Activated CD8-positive, alpha-beta memory T cell treated with anti-CD3 and anti-CD28 coated beads for 48 hours (primary cell): Measurements from ENCODE around the gene KIRREL3.

Experiments
- DNase-seq, 3 experiments: peaks; one replicate each; pipeline ENCODE4 v3.0.0-alpha.2; 2020; ENCODE audit warnings: low read depth in 2 of 3, low spot score in 2 of 3

The KIRREL3 gene

GRCh38 chr11:126546694-126547093 lies 453.9 kb downstream of the KIRREL3 start:
- no peak for DNase-seq

- no peak for DNase-seq
Measured at GRCh38 chr11:126546191-126546590, 454.4 kb downstream of the KIRREL3 start.

DNA sequence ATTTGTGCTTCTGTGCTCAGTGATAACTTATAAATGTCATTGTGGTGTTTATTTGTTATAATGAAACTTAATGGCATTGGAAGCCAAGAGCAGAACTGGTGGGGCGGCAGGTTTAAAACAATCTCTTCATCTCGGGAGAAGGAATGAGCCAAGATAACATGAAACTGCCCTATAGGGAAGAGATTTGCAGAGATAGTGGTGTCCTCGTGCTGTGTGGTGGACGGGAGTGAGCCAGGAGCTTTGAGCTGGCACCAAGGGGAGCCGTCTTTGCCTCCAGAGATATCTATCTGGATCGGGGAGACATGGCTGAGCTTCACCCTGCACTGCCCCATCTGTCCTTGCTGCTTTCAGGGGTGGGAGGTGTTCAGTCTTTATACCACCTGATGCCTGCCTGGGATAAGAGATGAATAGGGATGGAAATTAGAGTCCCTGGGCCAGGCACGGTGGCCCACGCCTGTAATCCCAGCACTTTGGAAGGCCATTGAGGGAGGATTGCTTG lies 455.5 kb downstream of the KIRREL3 start:
- no peak for DNase-seq

DNA sequence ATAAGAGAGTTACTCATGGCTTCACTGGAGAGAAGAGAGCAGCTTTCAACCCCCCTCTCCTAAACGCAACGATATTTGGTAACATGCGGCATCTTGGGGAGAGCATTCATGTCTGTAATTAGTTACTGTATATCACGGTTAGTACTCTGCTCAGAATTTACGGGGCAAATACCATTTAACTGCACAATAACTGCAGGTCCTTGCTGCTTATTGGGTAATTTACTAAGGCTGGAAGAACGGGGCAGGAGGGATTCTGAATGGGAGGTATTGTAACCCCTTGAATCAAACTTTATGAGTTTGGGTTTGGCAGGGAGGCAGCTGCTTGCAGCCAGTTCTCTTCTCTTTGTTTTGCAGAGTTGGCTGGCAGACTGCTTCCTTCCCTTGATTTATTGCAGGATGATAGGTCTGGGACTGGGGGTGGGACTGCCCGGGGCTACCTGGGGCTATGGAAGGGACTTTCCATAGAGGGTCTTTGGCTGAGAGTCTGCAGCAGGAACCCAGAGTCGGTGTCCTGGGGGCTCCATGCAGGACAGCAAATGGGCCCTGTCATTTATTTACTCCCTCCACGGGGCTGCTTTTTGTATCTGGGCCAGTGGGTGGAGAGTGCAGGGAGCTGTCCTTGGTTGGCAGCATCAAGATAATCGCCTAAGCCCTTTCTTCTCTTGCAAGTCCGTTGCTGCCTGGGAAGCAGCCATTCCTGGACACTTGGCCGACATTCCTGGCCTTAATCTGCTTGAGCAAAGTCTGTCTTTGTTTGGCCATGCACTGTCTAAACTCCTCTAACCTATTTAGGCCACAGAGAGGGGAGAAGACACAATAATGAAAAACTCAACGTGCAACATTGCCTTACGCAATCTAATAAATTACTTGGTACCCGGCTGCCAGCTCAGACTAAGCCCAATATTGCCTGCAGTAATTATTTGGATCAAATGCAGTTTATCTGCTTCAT lies 456.2 kb downstream of the KIRREL3 start:
- DNase-seq: no peak

DNA sequence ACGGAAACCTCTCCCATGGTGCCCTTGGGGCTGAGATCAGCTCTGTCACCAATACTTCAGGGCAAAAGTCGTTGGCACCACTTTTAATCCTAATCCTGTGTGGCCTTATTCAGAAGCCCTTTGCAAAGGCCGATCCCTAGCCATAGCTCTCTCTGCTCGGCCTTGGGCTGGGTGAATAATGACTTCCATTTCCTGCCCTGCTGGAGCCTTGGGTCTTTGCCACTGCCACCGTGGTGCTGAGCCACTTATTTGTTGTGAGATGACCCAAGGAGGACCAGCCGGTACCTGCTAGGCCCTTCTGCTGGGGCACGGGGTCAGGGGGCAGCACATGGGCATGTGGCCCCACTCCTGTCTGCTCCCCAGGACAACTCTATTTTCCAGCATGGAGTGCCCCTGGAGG lies 456.9 kb downstream of the KIRREL3 start:
- no peak for DNase-seq

GRCh38 chr11:126542334-126543015 lies 458.1 kb downstream of the KIRREL3 start:
- no peak for DNase-seq

GRCh38 chr11:126538071-126538470 lies 462.5 kb downstream of the KIRREL3 start:
- DNase-seq: no peak

DNA sequence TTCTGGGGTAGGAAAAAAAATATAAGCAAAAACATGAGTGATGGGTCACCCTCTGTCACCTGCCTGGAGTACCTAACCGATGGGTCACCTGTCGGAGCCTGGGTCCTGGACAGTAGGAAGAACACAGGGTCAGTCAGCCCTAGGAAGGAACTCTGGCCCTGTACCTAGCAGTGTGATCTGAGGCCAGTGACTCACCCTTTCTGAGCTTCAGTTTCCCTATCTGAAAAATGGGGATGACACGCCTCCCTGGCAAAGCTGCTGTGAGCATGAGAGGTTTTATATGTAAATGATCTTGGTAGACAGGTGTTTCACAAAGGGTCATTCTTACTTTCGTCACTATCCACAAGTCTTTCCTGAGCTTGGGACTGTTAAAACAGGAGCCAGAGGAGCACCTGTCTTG lies 463.1 kb downstream of the KIRREL3 start:
- no peak for DNase-seq

GRCh38 chr11:126534141-126534805 lies 466.3 kb downstream of the KIRREL3 start:
- no peak for DNase-seq

GRCh38 chr11:126533560-126533959 lies 467.0 kb downstream of the KIRREL3 start:
- DNase-seq: no peak

DNA sequence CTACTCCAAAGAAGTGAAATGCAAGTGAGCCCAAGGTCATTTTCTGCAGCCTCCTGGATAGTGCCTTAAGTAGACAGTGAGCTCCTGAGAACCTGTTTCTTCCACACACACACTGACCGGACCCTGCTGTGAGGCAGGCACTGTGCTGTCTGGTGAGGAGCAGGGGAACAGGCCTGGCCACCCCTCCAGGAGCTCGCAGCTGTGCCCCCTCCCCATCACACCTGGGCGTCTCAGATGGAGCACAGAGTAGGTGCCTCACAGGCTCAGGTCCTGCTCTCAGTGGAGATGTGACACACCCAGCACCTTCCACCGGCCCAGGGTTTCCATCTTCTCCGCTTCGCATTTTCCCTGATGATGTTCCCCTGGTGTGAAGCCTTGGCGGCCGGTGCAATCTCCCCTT lies 470.2 kb downstream of the KIRREL3 start:
- no peak for DNase-seq

DNA sequence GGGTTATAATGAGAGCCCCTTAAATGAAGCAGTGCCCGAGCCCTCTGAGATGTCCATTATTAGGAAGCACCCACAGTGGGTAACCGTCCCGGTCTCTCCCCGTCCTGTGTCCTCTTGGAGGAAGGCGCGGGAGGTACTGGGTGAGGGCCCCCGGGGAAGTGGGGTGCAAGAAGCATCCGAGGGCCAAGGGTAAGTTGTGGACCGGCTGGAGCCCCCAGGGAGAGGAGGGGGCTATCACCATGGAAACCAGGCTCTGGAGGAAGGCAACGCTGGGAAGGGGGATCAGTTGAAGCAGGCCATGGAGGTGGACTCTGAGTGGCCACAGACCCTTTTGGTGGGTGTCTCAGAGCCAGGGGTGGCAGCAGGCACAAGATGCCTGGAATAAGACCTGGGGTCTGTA lies 471.5 kb downstream of the KIRREL3 start:
- DNase-seq: no peak

- no peak for DNase-seq
Measured at GRCh38 chr11:126528075-126528474, 472.5 kb downstream of the KIRREL3 start.

DNA sequence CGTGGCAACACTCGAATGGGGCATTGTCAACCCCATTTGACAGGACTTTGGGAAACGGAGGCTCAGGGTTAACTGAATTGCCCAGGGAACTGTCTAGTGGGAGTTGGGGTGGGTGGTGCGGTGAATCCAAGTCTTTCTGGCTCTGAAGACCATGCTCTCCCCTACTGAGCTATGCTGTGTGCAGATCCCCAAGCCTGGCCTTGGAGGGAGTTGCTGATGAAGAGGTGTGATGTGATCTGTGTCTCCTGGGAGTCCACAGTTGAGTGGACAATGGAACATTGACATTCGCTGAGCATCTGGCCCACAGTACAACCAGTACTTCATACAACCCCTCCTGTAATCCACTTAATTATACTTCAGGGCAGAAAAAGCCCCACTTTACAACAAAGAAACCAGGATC lies 472.9 kb downstream of the KIRREL3 start:
- no peak for DNase-seq

DNA sequence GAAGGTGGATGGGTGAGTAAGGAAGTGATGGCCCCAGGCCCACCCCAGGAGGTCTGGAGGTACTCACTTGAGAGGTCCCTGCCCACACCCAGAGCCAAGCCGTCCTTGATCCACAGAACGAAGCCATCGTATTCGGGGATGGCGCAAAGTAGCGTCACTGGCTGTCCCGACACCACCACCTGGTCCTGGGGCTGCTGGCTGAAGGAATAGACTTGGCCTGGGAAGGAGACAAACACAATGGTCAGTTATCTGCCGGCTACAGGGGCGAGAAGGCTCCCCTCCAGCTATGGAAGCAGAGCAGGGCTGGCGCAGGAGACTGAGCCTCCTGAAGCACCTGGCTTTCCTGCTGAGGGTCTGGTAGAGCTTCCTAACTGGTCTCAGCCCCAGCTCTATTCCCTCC lies 474.1 kb downstream of the KIRREL3 start:
- DNase-seq: no peak

DNA sequence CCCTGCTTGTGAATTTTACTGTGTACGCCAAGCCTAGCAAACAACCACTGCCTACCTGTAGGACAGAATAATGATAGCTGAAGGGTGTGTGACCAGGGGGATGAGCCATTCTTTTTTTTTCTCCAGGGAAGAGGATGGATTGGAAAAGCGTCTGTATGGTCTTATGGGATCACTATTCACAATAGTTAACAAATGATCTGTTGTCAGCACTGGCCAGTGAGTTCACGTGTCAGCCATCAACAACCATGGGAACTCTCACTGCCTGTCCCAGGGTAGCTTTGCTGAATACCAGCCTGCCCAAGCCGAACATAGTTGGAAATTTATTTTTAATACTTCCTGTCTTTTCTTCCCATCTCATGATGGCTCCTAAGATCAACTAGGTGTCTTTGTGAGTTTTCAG lies 474.9 kb downstream of the KIRREL3 start:
- no peak for DNase-seq

DNA sequence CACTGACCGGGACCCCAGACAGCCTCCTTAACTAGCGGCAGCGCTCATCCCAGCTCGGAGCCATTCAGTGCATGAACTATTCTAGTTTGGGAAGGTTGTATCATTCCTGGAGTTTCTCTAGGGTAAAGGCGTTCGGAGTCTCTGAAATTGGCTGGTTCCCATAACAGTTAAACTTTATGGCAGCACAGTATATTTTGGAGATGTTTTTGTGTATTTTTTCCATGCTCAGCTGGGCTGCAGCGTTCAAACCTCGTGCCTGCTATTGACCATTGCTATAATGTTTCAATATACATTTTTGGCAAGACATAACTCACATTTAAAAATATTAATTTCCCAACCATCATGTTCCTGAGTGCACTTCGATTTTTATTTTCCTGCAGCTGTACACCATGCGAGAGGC lies 475.4 kb downstream of the KIRREL3 start:
- no peak for DNase-seq

- no peak for DNase-seq
Measured at GRCh38 chr11:126523441-126524205, 476.9 kb downstream of the KIRREL3 start.

- no peak for DNase-seq
Measured at GRCh38 chr11:126522606-126523005, 478.0 kb downstream of the KIRREL3 start.

DNA sequence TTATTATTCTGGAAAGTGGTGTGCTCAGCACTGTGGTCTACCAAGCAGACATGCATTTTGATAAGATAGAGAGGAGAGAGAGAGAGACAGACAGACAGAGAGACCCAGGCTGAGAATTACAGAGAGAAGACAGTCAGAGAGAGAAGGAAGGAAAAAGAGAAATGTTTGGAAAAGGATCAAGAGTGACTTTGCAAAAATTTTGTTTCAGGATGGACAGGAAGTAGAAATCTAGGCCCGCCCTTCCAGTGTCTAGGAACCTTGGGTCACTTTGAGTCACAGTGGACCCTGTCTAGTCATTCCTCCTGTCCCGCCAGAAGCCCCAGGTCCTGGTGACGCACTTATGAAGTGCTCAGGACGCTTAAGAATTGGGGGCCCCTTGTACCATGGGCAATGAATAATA lies 478.4 kb downstream of the KIRREL3 start:
- no peak for DNase-seq

GRCh38 chr11:126521196-126521595 lies 479.4 kb downstream of the KIRREL3 start:
- DNase-seq: no peak
